ENCODE measurements around the gene YWHAH.

The YWHAH gene

DNA sequence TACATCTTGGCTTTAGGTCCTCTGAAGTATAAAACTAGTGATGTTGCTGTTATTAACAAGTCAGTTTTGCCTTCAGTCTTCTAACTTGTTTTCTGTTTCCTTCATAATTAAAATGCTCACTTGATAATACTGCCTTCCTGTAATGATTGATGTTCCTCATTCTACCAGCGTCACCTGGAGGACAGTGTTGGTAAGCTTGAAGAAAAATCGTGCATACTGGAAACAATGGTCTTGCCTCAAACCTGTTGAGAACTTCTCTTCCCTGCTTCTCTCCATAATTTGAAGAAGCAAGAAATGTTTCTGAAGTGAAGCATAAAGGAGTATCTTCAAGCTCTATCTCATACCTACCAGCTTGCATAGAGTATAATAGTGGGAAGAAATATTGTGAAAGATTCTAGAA lies 3.0 kb downstream of the YWHAH start:
- no peak for DNase-seq (ENCODE audit: low read depth in 2 of 2, low spot score in 1 of 2)

DNA sequence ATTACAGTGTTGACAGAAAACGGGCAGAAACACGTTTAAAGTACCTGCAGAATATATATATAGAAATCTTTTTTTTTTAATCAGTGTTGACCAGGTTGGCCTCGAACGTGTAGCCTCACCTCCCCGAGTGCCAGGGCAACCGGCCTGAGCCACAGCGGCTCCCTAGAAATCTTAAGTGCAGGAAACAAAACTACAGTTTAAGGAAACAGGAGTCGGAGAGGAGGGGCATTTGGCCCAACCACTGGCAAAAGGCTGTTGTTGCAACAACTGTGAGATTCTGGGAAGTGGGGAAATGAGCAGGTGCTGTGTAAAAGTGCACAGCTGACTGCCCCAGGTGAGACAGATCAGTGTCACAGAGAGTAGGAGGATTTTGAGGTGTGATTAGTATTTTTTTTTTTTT lies 3.7 kb downstream of the YWHAH start:
- no peak for DNase-seq (ENCODE audit: low read depth in 2 of 2, low spot score in 1 of 2)

DNA sequence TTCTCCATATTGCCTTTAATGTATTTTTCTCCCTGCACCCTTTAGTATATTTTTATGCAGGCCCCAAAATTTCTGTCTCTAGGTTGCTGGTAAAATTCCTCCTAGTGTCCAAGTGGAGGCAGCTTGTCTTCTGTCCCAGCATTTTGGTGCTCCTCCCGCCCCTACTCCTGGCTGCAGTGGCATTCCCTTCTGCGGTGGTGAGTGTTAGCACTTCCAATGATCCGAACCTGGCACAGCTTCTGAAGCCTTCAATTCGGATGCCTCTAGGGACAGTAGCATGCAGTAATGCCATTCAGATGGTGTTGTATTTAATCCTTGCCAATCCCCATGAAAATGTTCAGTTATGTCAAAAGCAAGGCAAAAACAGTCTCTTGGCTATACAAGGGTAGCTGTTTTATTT lies 5.9 kb downstream of the YWHAH start:
- DNase-seq (ENCODE audit: low read depth in 2 of 2, low spot score in 1 of 2) = no peak

DNA sequence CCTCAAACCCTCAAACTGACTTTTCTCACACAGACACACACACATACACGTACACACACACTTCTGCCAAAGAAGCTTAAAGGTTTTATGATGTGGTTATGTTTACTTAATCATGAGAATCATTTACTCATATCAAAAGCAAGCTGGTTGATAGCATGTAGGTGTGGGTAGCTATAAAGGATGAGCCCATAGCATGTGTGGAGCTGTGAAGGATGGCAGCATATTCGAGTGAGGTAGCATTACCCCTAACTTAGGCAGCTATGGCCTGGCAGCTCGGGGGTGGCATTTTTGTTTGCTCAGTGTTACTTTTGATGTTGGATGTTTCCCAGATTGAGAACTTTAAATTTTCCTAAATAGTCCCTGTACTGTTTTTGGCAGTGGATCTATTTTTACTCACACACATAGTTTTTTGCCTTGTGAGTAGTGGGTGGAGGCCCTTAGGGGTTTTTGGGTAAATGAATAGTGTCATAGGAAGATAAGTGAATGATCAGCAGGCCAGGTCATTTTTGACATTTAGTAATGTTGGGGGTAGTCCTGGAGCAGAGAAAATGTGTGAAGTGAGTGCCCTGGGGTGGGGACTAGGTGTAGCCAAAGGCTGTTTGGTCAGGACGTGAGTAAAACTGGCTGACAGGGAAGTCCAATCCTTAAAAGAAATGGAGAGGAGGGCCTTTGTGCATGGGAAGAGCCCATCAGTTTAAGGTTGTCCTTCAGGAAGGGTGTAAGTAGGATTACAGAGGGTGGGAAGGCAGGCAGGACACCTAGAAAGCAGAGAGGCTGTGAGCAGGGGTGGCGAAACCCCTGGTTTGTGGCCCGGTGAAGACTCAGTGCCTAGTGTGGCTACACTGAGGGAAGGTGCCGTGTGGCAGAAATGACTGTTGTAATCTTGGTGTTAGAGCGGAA lies 7.1 kb downstream of the YWHAH start:
- no peak for DNase-seq (ENCODE audit: low read depth in 2 of 2, low spot score in 1 of 2)

DNA sequence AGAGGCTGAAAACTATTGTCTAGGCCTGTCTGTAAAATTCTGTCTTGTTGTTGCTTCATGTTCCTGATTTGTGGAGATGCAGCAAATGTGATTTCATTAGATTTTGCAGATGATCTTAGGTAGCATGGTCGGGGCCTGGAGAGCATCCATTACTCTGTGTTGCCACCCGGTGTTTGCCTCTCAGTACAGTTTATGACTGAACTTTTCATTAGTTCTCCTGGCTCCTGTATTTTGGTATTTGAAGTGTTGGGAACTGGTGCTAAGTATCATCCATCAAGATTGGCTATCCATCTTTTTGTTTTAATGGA lies 7.7 kb downstream of the YWHAH start:
- no peak for DNase-seq (ENCODE audit: low read depth in 2 of 2, low spot score in 1 of 2)

DNA sequence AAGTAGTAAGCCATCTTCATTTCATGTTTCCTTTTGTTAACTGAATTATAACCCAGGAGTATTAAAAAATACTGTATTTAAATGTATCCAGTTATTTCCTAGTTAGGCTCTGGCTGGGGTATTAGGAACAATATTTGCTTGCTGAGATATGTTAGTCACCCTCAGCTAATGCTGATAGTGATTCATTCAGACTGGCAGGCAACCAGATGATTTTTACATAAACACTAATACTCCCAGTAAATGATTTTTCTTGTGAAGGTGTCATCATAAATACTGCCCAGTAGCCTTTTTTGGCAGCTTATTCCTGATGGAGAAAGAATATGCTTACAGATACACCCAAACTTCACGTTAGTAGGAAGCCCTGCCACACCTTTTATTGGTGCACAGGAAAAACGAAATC lies 8.1 kb downstream of the YWHAH start:
- no peak for DNase-seq (ENCODE audit: low read depth in 2 of 2, low spot score in 1 of 2)

DNA sequence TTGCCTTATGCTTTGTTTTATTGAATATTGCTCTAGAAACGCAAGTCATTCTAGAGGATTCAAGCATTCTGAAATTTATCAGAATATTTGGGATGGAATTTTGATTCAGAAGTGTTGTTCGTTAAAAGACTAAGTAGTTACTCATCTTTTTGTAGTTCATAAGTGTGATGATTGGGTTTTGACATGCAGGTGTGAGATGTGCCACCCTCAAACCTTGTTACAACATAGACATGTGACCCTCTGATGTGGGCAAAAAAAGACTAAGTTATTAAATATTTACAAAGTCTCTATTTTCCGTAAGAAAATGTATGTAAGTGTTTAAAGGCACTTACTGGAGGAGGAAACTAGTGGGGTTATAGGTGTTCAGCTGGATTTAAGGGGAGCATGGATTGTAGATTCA lies 8.9 kb downstream of the YWHAH start:
- no peak for DNase-seq (ENCODE audit: low read depth in 2 of 2, low spot score in 1 of 2)

DNA sequence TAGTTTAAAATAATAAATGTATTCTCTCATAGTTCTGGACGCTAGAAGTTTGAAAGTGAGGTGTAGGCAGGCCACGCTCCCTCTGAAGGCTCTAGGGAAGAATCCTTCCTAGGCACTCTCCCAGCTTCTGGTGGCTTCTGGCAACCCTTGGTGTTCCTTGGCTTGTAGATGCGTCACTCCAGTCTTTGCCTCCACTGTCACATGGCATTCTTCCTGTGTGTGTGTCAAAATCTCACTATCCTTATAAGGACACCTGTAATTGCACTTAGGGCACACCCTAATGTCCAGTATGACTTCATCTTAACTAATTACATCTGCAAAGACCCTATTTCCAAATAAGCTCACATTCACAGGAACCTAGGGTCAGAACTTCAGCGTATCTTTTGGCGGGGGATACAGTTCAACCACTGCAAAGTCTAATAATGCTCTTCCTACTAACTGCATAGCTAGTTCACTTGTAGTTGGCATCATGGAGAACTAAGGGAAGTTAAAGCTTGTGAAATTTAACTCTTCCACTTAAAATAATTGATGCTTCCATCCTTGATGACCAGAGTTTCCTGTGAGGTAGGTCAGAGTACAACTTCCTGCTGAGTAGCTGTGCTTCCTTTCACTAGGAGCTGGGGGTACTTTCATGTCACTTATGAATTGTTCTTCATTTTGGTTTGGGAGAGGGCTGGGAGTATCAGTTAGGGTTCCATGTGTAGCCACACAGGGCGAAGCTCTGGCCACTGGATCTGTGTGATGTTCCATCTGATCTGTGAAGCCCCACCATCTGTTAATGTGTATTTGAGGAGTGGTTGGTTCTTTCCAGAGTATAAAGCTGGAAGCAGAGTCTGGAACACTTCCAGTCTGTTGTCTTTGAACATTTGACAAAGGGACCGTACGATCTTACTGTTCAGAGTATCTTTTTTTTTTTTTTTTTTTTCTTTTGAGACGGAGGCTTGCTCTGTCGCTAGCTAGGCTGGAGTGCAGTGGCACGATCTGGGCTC lies 10.5 kb downstream of the YWHAH start:
- DNase-seq (ENCODE audit: low read depth in 2 of 2, low spot score in 1 of 2) = no peak

DNA sequence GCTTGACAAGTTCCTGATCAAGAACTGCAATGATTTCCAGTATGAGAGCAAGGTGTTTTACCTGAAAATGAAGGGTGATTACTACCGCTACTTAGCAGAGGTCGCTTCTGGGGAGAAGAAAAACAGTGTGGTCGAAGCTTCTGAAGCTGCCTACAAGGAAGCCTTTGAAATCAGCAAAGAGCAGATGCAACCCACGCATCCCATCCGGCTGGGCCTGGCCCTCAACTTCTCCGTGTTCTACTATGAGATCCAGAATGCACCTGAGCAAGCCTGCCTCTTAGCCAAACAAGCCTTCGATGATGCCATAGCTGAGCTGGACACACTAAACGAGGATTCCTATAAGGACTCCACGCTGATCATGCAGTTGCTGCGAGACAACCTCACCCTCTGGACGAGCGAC lies 12.0 kb downstream of the YWHAH start:
- DNase-seq (ENCODE audit: low read depth in 2 of 2, low spot score in 1 of 2) = no peak

DNA sequence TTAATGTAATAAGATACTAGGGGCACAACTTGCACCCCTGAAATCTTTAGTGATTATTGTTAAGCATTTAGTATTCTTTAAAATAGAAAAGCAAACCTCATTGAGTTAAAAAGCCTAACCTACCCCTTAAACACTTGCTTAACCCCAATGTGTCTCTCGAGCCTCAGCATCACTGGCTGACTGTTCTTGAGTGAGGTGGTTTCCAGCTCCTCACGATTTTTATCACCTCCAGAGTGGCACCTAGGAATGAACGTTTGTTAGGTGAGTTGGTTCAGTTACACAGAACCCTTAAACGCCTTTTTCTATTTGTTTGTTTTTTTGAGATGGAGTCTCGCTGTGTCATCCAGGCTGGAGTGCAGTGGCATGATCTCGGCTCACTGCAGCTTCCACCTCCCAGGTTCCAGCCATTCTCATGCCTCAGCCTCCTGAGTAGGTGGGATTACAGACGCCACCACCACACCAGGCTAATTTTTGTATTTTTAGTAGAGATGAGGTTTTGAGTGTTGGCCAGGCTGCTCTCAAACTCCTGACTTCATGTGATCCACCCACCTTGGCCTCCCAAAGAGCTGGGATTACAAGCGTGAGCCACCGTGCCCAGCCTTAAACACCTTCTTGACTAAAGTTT lies 13.7 kb downstream of the YWHAH start:
- no peak for DNase-seq (ENCODE audit: low read depth in 2 of 2, low spot score in 1 of 2)

DNA sequence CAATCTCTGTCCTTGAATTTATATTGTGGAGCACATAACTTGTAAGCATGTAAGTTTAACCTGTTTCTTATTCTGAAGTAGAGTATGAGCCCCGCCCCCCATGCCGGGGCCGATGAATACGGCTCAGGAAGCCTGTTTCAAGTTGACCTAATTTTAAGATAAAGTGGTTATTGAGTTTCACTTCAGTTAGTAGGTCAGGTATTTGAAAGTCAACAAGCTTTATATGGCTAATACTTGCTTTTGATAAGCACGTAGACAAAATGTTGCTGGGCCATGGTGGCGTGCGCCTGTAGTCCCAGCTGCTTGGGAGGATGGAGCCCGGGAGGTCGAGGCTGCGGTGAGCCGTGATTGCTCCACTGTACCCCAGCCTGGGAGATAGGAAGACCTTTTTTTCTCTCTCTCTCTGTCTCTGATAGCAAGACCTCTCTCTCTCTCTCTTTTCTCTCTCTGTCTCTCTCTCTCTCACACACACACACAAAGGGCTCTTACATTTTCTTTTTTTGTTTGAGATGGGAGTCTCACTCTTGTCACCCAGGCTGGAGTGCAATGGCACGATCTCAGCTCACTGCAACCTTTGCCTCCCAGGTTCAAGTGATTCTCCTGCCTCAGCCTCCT lies 14.4 kb downstream of the YWHAH start:
- DNase-seq (ENCODE audit: low read depth in 2 of 2, low spot score in 1 of 2) = no peak

DNA sequence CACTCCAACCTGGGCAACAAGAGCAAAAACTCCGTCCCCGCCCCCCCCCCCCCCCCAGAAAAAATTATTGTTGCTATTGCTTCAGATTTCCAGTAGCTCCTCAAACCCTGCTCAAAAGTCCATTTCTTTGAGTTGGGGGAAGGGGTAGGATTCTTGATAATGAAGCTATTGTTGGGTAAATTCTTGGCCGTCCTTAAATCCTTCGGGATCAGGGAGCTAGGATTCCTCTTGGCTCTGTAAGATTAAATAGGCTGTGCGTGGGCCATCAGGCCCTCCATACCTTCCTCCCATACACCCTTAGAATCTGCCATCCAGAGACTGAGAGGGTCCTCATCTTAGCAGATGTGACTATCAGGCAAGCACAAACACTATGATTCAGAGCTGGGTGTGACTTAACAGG lies 16.4 kb downstream of the YWHAH start:
- no peak for DNase-seq (ENCODE audit: low read depth in 2 of 2, low spot score in 1 of 2)

DNA sequence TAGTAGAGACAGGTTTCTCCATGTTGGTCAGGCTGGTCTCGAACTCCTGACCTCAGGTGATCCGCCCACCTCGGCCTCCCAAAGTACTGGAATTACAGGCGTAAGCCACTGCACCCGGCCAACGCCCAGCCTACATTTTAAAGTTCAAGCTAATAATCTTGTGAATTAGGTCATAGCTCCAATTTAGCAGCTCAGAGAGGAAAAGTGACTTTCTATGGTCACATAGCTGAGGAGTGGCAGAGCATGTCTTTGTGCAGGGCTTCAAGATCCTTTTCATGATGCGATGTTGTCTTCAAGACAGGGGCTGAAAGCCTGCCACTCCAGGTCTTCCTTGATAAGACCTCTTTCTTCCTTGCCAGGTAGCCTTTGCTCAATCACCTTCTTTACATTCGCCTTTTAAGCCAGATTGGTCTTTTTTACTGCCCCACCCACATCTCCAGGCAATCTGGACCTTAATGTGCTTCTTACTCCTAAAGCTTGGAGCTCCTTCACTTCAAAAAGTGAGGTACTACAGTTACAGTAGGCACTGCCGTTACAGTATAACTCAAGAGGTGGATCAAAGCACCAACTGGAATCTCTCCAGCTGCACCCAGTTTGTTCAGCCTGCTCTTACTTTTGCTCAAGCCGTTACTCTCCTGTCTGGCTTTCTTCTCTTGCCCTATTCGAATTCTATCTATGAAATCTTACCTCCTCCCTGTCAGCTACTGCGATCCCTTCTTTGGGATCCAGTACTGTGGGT lies 18.2 kb downstream of the YWHAH start:
- DNase-seq (ENCODE audit: low read depth in 2 of 2, low spot score in 1 of 2) = no peak

DNA sequence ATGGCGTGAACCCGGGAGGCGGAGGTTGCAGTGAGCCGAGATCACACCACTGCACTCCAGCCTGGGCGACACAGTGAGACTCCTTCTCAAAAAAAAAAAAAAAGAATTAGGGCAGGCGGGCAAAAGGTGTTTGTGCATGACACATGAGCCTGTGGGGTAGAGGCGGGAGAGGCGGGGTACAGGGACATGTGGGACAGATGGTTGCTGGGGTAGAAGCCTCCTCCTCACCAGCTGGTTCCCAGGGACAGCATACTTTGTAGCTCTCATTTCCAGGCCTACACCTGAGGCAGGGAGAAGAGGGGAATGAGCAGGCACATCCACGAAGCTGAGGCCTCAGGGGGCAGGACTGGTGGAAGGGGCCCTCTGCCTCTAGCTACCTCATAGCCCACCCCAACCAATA lies 23.7 kb downstream of the YWHAH start:
- no peak for DNase-seq (ENCODE audit: low read depth in 2 of 2, low spot score in 1 of 2)

DNA sequence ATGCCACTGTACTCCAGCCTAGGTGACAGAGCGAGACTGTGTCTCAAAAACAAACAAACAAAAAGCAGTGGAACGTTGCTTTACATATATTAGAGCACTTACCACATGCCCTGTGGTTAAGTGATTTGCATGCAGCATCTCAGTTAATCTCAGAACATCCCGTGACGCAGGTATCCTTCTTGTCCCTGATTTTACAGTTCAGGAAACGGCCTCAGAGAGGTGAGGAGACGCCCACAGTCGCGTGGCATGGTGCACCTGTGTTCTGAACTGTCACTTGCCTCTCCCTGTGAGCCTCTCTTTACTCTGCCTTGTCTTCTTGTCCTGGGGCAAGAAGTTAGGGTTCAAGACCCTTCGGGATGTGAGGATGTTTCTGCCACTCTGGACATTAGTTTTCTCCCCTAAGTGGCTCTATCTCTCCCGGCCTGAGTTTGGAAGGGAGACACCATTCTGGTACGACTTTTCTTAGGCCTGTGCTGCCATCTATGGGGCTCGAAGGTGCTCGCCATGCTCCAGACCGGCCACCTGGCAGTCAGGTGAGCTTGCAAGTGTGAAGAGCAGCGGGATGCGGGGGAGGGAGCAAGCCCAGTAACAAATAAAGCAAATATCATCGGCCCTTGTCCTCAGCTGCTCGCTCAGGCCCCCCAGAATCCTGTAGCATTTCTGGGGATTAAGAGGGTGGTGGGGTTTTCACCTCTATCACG lies 25.6 kb downstream of the YWHAH start:
- peak in 1 of 2 donors; percentile 17 for DNase-seq (ENCODE audit: low read depth in 2 of 2, low spot score in 1 of 2)

DNA sequence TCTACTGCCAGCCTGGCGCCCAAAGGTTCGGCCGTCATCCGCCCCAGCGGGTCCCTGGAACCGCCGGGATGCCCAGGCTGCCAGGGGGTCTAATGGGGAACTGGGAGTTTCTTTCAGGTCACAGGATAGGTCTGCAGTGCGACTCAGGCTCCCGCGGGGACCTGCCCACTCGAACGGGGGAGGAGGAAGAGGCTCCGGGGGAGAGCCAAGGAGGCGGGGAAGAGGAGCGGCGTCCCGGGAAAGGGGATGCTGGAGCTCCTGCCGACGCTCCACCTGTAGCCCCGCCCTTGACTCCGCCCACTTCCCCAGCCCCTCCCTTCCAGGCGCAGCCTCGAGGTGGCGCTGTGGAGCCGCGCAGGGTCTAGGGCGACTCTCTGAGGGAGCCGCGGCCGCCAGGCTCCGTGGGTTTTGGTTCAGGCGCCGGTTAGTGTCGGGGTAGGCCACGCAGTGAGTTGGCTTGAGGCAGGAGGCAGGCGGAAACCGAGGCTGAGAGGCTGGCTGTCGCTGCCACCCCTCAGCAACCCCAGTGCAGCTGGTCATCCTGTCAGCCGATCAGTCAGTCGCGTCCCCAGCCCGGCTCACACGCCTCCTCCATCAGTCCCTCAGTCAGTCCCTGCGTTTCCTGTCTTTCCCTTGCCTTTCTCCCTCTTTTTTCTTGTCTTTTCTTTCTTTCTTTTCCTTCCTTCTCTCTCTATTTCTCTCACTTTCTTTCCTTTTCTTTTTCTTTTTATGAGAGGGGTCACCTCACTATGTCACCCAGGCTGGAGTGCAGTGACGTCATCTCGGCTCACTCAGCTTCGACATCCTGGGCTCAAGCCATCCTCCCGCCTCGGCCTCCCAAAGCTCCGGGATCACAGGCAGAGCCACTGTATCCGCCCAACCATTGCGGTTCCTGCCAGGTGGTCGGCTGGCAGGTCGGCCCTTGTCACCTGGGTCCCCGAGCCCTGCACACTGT lies 26.4 kb downstream of the YWHAH start:
- peak; percentile 66 to 81 for DNase-seq (ENCODE audit: low read depth in 2 of 2, low spot score in 1 of 2)

DNA sequence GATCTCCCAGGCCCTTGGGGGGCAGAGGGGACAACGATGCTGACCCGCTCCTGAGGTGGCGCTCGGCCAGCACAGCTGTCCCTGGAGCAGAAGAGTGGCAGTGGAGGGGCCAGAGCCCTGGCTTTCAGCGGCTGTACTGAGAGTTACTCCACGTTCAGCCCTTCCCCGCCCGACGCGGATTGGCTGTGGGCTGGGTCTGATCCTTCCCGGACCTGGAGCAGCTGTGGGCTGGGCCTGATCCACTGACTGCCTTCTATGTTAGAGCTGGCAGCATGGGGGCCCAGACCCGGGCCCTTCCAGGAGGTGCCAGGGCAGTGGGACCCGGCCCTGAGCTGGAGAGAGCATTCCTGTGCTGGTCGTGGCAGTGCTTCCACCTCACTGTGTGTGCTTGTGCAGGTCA lies 27.8 kb downstream of the YWHAH start:
- no peak for DNase-seq (ENCODE audit: low read depth in 2 of 2, low spot score in 1 of 2)

DNA sequence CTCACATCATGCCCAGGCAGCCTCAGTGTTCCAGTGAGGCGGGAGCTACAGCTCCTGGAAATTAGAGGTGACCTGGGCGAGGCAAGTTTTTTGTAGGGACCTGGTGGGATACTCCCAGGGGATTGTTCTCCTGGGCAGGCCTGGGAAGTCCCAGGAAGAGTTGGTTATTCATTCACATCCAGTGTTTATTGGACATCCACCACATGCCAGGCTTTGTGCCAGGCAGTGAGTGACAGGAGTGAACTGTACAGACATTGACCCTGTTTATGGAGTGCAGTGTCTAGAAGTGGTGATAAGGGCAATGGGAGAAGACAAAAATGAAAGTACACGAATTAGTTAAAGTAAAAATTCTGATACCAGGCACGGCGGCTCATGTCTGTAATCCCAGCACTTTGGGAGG lies 29.4 kb downstream of the YWHAH start:
- no peak for DNase-seq (ENCODE audit: low read depth in 2 of 2, low spot score in 1 of 2)

Data from stimulated activated CD8-positive, alpha-beta memory T cell treated with anti-CD3 and anti-CD28 coated beads, Interleukin-4, amount 100 ng/mL, for 4 hours (primary cell).